DOHH2 (cell line): ENCODE results near the gene PSME4.

Source experiments
- H3F3A ChIP-seq: fragments of 200-600 bp; sonication (generic), shearing (Covaris generic); 2 replicates; pipeline ENCODE4 v1.6.0; 2016; ENCODE audit warnings: antibody characterized with exemption, mild to moderate bottlenecking; ENCODE audit not compliant: control insufficient read depth, insufficient read depth
- H3K27ac ChIP-seq: fragments of 200-600 bp; sonication (generic); 2 replicates; pipeline ENCODE4 v1.5.1; 2014; ENCODE audit warnings: low read depth, mild to moderate bottlenecking, low read length, moderate library complexity
- H3K27me3 ChIP-seq: fragments of 200-600 bp; sonication (generic); 2 replicates; pipeline ENCODE4 v1.6.1; 2014; ENCODE audit warnings: mild to moderate bottlenecking, low read length, mixed read lengths; ENCODE audit not compliant: control insufficient read depth
- H3K36me3 ChIP-seq: fragments of 200-600 bp; sonication (generic); 2 replicates; pipeline ENCODE4 v1.6.1; 2014; ENCODE audit warnings: mild to moderate bottlenecking, low read length, moderate library complexity, mixed read lengths; ENCODE audit not compliant: control insufficient read depth
- H3K4me1 ChIP-seq: fragments of 200-600 bp; sonication (generic); 2 replicates; pipeline ENCODE4 v1.6.1; 2014; ENCODE audit warnings: mild to moderate bottlenecking, low read length, mixed read lengths; ENCODE audit not compliant: control insufficient read depth
- H3K4me2 ChIP-seq: fragments of 200-600 bp; sonication (generic); 2 replicates; pipeline ENCODE4 v1.6.0; 2014; ENCODE audit warnings: mild to moderate bottlenecking, low read length, moderate library complexity
- H3K4me3 ChIP-seq: fragments of 200-600 bp; sonication (generic); 2 replicates; pipeline ENCODE4 v1.5.1; 2014; ENCODE audit warnings: mild to moderate bottlenecking, low read length, mixed read lengths
- H3K79me2 ChIP-seq: fragments of 200-600 bp; sonication (generic); 2 replicates; pipeline ENCODE4 v1.6.1; 2014; ENCODE audit warnings: mild to moderate bottlenecking, low read length, mixed read lengths; ENCODE audit not compliant: control insufficient read depth
- H3K9me2 ChIP-seq: fragments of 200-600 bp; sonication (generic); replicated peaks from 2 replicates; pipeline ENCODE4 v1.6.1; 2014; ENCODE audit warnings: mild to moderate bottlenecking, low read length, mixed read lengths; ENCODE audit not compliant: control insufficient read depth
- H3K9me3 ChIP-seq: fragments of 200-600 bp; sonication (generic); 2 replicates; pipeline ENCODE4 v1.6.1; 2014; ENCODE audit warnings: antibody characterized with exemption, low read length, mixed read lengths; ENCODE audit not compliant: control insufficient read depth, insufficient read depth
- H4K20me1 ChIP-seq: fragments of 200-600 bp; sonication (generic); 2 replicates; pipeline ENCODE4 v1.6.0; 2014; ENCODE audit warnings: low read depth, mild to moderate bottlenecking, antibody characterized with exemption, low read length, moderate library complexity; ENCODE audit not compliant: control insufficient read depth, insufficient read depth
- CTCF ChIP-seq: fragments of 200-600 bp; sonication (generic); IDR thresholded peaks from one replicate; pipeline ENCODE4 v1.5.1; 2014; ENCODE audit warnings: antibody characterized with exemption, mild to moderate bottlenecking, low read depth, low read length; ENCODE audit not compliant: poor library complexity, severe bottlenecking
- EZH2phosphoT487 ChIP-seq: fragments of 200-600 bp; sonication (generic); IDR thresholded peaks from 2 replicates; pipeline ENCODE4 v1.6.1; 2017; ENCODE audit warnings: borderline replicate concordance, mild to moderate bottlenecking, antibody characterized with exemption, low read length, moderate library complexity, mixed read lengths

Gene PSME4

GRCh38 chr2:53960476-53960875, 10.3 kb downstream of the PSME4 start:
- Histone ChIP-seq H3K79me2 (peaks cover 100% of the 10 kb centered on the region), H3F3A (peaks cover 8% of the 10 kb centered on the region), H3K9me2 (no peaks in the 10 kb centered on the region), H4K20me1 (peaks cover 5% of the 10 kb centered on the region), H3K36me3 (peaks cover 16% of the 10 kb centered on the region), H3K4me1 (peaks cover 53% of the 10 kb centered on the region), H3K4me2 (no peak overlapping the region), H3K9me3 (no peaks in the 10 kb centered on the region), H3K27ac (no peak overlapping the region), H3K27me3 (no peaks in the 10 kb centered on the region), H3K4me3 (no peak overlapping the region)
- TF ChIP-seq CTCF (no peak), EZH2phosphoT487 (no peak)

DNA sequence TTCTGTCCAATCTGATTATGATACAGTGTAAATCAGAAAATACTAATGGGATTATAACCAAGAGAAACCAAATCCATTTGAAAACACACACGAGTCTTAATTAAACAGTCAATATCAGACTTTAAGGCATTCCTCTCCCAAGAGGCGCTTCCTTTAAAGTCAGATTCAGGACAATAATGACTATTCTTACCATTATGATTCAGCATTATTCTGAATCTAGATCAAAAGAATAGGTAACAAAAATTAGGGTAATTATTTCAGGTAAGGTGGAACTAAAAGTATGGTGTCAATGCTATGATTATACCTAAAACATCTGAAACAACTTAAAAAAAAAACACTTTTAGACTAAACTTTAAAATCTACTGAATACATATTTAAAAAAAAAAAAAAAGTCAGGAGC, 12.3 kb downstream of the PSME4 start:
- H3K4me2 ChIP-seq, result no peak overlapping the region
- H3K27ac ChIP-seq, result no peak overlapping the region
- peaks cover 33% of the 10 kb centered on the region for H3K4me1 ChIP-seq
- peaks cover 100% of the 10 kb centered on the region for H3K79me2 ChIP-seq
- H3F3A ChIP-seq, result no peaks in the 10 kb centered on the region
- H3K27me3 ChIP-seq, result no peaks in the 10 kb centered on the region
- H3K9me3 ChIP-seq, result no peaks in the 10 kb centered on the region
- peaks cover 5% of the 10 kb centered on the region for H4K20me1 ChIP-seq
- TF ChIP-seq CTCF (no peak), EZH2phosphoT487 (no peak)
- H3K36me3 ChIP-seq, result peaks cover 16% of the 10 kb centered on the region
- no peak overlapping the region for H3K4me3 ChIP-seq
- H3K9me2 ChIP-seq, result no peaks in the 10 kb centered on the region

DNA sequence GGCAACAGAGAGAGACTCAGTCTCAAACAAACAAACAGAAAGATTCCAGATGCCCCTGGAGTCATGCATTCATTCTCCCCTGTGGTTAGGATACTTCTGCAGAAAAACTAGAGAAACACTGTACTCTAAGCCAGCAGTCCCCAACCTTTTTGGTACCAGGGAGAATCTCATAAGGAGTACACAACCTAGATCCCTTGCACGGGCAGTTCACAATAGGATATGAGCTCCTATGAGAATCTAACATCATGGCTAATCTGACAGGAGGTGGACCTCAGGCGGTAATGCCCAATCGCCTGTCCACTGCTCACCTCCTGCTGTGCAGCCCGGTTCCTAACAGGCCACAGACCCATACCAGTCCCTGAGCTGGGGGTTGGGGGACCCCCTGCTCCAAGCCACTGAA, 18.3 kb downstream of the PSME4 start:
- Histone ChIP-seq H4K20me1 (0 out of 2 replicates have a peak, but pooled peaks cover 4% of the 10 kb centered on the region), H3F3A (no peaks in the 10 kb centered on the region; the same call in 1 of the 2 replicates), H3K9me3 (no peaks in the 10 kb centered on the region), H3K79me2 (peaks cover 94% of the 10 kb centered on the region), H3K36me3 (peaks cover 24% of the 10 kb centered on the region), H3K4me3 (no peak overlapping the region), H3K9me2 (no peaks in the 10 kb centered on the region), H3K4me2 (no peak overlapping the region), H3K4me1 (no peaks in the 10 kb centered on the region), H3K27me3 (no peaks in the 10 kb centered on the region), H3K27ac (no peak overlapping the region)
- TF ChIP-seq CTCF (no peak), EZH2phosphoT487 (no peak)
